Astrocyte of the hippocampus (primary cell): ENCODE measurements around the gene TTLL8.
A peak's percentile ranks its signal among the peaks of the same experiment; 100 is the strongest.

ENCODE experiments used
- DNase-seq: peaks from one replicate; pipeline ENCODE4 v3.0.0; 2011; ENCODE audit warnings: low read depth, low spot score

The TTLL8 gene

DNA sequence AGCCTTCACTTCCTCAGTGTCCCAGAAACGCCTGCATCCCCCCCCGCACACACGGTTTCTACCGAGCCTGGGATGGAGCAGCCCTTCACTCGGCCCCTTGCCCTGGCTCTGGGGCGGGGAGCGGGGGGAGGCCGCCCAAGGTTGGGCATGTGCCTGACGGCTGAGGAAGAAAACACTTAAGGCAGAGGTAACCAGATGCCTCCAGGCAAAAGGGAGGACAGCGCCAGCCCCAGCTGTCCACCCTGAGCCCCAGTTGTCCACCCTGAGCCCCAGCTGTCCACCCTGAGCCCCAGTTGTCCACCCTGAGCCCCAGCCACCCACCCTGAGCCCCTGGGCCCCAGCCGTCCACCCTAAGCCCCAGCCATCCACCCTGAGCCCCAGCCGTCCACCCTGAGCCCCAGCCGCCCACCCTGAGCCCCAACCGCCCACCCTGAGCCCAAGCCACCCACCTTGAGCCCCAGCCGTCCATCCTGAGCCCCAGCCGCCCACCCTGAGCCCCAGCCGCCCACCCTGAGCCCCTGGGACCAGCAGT is 3.8 kb upstream of the TTLL8 start:
- DNase-seq, result no peak

DNA sequence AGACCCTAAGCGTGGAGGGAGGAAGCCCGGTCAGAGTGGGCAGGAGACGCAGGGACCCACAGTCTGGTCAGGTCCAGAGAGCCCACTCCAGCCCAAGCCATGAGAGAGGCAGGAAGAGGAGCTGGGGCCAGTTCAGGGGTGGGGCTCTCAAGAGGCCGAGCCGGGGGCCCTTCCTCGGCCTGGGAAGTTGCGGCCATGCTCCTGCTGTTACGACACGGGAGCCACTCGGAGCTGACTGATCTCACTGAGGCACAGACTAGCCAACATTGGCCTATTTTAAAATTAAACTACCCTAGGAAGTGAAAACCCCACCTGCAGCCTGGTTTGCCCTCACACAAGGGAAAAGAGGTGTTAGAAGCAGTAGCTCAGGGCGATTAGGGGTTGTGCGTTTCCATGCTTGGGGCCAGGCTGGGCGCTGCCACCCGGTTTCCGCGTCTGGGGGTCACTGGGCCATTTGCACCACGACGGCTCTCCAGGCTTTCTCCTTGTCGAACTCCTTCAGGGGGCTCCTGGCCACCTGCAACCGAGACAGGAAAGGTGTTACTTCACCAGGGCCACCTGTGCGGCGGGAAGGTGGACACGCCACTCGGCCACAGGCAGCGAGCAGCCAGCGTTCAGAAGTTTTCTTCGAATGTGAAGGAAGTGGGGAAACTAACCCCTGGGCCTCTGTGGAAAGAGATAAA is 3.2 kb upstream of the TTLL8 start:
- no peak for DNase-seq

DNA sequence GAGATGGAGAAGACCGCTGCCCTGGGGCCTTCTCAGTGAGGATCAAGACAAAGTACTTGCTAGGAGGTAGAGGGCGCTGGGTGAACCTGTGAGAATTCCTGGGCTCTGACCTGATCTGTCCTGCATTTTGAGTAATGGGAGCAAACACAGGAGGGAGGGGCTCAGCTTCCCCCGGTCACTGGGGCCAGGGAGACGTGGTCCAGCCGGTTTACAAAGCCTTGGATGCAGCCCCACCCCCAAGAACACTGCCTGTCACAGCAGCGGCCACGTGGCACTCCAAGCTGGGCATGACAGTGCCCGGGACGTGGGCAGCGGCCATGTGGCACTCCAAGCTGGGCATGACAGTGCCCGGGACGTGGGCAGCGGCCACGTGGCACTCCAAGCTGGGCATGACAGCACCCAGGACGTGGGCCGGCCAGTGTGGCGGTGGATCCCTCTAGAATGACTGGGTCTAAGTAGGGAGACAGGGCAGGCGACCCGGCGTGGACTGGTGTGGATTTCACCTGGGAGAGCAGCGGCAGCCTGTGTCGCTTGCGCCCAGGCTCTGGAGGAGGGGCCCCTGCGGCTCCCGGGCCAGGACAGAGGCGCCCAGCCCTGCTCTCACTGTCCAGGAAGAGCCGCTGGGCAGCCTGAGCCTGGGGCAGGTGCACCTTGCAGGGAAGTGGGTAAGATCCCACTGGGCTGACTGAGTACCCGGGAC is 2.5 kb upstream of the TTLL8 start:
- DNase-seq, result no peak

GRCh38 chr22:50059881-50060262 is 1.8 kb upstream of the TTLL8 start:
- DNase-seq, result no peak

DNA sequence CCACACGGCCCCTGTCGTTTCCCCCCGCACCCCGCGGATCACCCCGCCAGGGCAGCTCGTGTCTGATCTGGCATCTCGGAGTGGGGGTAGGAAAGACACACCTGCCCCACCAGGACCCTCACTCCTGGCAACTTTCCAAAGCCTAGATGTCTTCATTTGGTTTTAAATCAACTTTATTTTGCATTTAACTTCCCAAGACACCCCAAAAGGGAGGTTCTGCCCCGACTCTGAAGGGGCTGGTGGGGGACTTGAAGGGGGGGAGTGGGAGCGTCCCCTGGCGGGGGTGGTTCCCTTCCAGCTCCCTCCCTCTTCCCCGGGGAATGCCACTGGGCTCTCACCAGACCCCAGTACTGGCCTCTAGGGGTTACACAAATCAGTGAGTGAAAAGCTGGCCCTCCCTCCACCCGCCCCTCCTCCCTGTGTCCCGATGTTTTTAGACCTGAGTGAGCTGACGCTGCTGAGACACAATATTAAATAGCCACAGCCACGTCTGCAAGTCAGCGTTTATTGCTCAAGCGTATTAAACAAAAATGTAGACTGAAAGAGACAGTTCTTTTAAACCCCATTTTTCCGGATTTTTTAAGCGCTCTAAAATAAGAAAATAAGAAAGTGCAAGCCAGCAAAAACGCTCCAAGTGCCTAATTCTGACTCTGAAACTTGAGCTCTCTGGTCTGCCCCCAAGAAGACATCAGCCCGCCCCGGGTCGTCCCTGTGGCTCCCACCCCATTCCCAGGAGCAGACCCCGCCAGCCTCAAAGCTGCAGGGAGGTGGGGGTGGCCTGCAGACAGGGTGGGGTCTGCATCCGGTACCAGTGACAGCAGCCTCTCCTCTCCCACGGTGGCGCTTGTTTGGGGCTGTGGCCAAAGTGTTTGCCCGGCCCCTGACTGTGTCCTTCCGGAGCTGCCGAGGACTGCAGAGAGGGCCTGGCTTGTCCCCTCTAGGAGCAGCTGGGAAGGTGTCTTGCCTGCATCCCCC is 1.1 kb upstream of the TTLL8 start:
- DNase-seq, result peak; percentile 35

GRCh38 chr22:50057278-50058060 is 629 bp downstream of the TTLL8 start:
- DNase-seq, result no peak

DNA sequence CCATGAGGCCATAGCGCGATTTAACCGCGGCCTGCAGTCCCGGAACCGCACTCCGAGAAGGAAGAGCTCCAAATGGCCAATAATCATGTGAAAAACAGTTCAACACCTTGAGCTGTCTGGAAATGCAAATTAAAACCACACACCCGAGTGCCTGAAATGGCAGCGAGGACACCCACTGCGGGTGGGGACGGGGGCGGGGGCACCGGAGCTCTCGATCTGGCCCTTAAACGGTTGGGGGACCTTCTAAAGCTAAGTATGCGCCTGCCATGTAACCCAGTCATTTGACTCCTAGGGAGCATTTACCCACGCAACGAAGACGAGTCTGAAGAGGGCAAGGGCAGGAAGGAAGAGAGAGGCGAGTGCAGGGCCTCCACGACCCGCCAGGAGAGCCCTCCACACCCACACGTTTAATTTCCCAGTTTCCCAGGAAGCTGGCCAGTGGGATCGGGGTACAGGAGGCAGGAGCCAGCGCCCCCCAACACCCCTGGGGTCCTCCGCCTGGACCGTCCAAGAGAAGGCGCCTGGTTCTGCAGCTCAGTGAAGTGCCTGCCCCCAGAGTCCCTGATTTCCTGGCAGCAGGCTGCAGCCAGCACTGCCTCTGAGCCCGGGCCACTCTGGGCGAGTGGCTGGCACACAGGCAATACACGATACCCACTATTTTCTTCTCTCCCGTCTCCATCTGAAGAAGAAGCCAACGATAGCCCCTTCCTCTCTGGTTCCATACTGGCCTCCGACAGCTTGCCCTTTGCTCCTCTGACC is 1.7 kb downstream of the TTLL8 start:
- DNase-seq, result no peak

- DNase-seq, result no peak
These were observed 4.2 kb downstream of the TTLL8 start for GRCh38 chr22:50053861-50054260.

- DNase-seq, result no peak
These were observed 6.2 kb downstream of the TTLL8 start for GRCh38 chr22:50051930-50052329.

- no peak for DNase-seq
These were observed 8.6 kb downstream of the TTLL8 start for GRCh38 chr22:50049299-50050195.

DNA sequence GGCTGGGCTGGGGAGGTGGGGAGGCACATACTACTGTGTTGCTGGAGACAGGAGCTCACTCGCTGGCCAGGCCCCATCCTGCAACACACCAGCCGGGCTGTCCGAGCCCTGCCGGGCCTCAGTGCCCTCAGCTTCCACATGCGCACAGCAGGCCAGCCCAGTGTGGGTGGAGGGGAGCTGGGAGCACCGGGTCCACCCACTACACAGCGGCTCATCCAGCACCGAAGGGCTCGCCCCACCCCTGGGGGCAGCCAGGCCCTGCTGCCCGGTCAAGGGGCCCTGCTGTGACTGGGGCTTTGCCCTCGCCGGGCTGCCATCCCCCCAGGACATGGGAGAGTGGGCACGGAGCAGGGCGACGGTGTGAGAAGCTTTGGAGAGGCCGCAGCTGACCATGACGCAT is 9.3 kb downstream of the TTLL8 start:
- DNase-seq, result no peak

DNA sequence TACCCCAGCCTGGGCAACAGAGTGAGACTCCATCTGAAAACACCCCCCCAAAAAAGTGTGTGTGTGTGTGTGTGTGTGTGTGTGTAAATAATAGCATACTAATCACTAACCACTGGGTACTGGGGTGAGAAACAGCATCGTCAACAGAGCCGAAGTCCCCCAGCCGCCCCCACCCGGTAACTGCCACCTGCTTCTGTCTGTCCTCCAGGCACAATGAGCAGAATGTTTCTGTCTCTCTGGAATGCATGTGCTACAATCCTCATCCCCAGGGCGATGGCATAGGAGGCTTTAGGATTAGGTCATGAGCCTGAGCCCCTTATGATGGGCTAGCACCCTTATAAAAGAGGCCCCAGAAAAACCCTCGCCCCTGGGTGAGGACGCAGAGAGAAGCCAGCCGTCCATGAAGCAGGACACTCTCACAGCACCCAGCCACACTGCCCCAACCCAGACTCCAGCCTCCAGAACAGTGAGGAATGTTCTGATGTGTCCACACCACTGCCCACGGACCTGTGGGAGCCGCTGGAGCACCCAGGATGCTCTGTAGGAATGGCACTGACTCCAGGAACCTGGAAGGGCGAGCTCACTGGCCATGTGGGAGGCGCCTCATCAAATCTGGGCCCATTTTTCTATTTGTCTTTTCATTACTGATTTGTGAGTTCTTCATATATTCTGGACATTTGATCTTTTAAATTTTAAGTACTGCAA is 9.9 kb downstream of the TTLL8 start:
- DNase-seq, result no peak

DNA sequence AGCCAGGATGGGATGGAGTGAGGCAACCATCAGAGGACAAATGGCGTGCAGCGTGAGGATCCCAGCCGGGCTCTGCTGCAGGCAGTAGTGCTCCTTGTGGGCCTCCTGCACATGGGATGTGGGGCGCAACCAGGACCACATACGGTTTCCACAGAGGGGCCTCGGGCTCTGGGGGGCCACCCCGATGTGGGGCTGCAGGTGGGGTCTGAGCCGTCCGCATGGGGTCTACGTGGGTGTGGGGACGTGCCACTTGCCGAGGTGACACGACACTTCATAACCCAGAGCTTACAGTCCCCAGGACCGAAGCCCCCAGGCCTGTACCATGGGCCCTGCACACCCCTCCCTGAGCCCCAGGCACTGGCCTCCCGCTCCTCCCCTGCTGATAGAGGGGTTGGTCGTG is 10.8 kb downstream of the TTLL8 start:
- DNase-seq, result no peak

GRCh38 chr22:50046481-50047245 is 11.4 kb downstream of the TTLL8 start:
- no peak for DNase-seq

DNA sequence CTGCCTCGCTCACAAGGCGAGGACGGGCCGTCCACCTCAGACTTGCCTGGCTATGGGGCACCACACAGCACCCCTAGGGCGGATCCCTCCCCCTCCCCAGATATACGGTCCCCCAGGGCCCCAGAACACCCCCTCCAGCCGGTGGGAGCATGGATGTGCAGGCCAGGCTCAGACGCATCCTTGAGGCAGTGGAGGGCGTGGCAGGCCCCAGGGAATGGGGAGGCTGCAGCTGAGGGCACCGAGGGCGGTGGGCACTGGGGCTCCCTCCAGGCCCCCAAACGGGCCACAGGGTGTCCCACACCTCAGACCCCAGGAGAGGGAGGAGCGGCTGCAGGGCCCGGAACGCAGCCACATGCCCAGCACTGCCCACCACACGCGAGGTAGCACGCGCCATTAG is 12.1 kb downstream of the TTLL8 start:
- DNase-seq, result no peak

DNA sequence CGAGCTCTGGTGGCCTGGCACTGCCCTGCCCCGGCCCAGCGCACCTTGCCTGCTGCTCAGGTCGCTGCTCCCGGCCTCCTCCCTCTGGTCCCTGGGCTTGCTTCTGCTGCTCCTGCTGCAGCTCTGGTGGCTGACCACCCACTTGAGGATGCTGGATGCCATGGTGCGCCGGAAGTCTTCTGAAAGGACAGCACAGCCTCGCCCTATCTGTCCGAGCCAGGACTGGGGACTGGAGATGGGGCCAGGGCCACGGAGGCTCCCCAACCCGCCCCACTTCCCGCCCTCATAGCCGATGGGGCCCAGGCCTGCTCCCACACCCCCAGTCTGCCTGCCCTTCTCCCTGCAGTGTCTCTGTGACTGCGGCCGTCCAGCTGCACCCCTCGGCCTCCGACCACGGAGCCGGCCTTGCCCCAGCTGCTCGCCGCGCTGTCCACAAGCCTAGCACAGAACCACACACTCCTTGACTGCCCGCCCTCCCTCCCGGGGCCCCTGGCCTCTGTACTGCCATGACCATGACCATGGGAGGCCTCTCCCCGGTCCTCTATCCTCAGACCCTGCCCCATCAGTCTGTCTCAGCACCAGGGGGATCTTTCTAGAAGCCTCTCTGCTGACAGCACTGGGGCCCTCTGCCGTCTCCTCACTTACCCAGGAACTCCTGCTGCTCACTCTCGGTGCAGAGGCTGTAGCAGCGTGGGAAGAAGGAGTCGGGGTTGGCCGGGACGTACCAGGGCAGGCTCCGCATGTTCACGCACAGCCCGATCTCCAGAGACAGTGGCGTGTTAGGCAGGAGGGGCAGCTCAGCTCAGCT is 12.7 kb downstream of the TTLL8 start:
- no peak for DNase-seq

GRCh38 chr22:50044485-50045118 is 13.5 kb downstream of the TTLL8 start:
- no peak for DNase-seq
